ENCODE measurements around the gene CHCHD6.
"Not testable (repeated sequence)": the region's sequence is repeated elsewhere in the genome, so short reads cannot be mapped to it uniquely, and the experiment has no call there.

The CHCHD6 gene

DNA sequence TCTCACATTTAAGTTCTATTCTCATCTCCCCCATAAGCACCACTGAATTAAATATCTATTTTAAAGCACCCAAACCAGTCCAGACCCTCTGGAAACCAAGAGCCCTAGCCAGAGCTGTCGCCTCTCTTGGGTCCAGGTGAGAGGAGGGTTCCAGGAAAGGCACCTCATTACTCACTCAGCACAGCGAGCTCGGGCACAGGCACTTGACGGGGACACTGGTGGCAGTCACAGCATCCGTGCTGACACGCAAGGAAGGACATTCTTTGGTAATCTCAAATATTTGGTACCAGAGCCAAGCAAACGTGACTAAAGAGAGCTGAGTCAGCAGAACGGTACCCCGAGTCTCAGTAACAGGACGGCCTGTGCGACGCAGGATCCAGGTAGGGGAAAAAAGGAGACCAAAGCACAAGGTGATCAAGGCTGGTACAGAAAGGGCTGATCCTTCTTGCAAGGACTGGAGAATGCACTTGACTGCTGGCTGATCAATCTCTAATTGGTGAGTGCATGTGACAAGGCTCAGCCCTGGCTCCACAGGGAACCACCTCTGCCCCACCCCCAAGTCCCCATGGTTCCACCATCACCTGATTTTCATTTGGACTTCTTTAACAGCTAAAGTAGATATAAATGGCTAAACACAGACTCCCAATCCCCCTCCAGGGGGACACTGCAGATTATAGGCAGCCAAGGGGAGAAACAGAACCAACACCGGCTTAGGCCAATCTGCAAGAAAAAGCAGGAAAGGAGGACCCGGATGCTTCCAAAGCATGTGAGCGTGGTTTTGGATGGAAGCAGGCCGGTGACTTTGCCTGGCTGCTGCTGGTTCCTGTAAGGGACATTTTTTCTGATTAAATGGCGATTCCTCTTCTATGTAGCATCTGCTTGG lies 61.4 kb downstream of the CHCHD6 start:
- in situ Hi-C loops (cut with MboI; ENCODE audit: low sequenced_read_pairs), result no loop called here

DNA sequence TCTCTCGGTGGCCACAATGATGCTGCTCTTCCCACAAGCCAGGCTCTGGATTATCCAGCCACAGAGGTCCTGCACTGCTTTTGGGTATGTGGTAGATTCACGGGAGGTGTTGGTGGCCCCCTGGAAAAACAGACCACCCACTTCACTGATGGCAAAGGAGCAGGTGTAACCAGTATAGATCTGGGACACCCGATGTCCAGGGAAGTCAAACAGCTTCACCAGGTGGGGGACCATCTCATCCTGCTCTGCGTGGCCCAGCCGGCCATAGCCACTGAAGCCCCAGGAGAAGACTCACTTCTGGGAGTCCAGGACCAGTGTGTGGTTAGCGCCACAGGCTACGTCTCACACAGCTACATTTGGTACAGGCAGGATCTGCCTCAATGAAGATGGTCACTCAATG lies 62.6 kb downstream of the CHCHD6 start:
- in situ Hi-C loops (cut with MboI; ENCODE audit: low sequenced_read_pairs), result no loop called here

- in situ Hi-C loops (cut with MboI; ENCODE audit: low sequenced_read_pairs), result no loop called here
Observed at GRCh38 chr3:126768903-126769302, 64.9 kb downstream of the CHCHD6 start.

DNA sequence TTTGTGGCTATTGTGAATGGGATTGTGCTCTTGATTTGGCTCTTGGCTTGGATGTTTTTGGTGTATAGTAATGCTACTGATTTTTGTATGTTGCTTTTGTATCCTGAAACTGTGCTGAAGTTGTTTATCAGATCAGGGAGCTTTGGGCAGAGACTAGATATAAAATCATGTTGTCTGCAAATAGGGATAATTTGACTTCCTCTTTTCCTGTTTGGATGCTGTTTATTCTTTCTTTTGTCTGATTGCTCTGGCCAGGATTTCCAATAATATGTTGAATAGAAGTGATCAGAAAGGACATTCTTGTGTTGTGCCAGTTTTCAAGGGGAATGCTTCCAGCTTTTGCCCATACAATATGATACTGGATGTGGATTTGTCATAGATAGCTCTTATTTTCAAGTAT lies 66.1 kb downstream of the CHCHD6 start:
- in situ Hi-C loops (cut with MboI; ENCODE audit: low sequenced_read_pairs), result no loop called here

GRCh38 chr3:126773167-126773566 lies 69.1 kb downstream of the CHCHD6 start:
- in situ Hi-C loops (cut with MboI; ENCODE audit: low sequenced_read_pairs), result no loop called here

GRCh38 chr3:126773783-126774182 lies 69.7 kb downstream of the CHCHD6 start:
- in situ Hi-C loops (cut with MboI; ENCODE audit: low sequenced_read_pairs), result no loop called here

DNA sequence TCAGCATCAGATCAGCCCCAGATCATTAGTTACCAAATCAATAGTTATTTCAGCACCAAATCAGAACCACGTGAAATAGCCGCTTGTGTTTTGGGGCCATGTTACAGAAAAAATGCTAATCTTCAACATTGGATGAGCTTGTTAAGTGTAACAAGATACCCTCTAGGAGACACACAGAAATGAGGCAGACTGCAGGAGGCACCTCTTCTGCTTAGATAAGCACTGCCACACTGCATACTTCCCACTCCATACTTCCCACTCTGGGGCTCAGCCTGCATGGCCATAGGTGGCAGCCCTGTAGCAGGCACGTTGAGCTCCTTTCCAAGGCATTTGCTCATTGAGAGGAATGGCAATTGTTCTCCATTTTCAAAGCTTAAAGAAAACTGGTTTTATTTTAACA lies 73.3 kb downstream of the CHCHD6 start:
- in situ Hi-C loops (cut with MboI; ENCODE audit: low sequenced_read_pairs), result no loop called here

GRCh38 chr3:126780666-126781065 lies 76.6 kb downstream of the CHCHD6 start:
- in situ Hi-C loops (cut with MboI; ENCODE audit: low sequenced_read_pairs), result no loop called here

- in situ Hi-C loops (cut with MboI; ENCODE audit: low sequenced_read_pairs), result no loop called here
Observed at GRCh38 chr3:126781406-126781805, 77.4 kb downstream of the CHCHD6 start.

- in situ Hi-C loops (cut with MboI; ENCODE audit: low sequenced_read_pairs), result no loop called here
Observed at GRCh38 chr3:126781889-126782491, 78.0 kb downstream of the CHCHD6 start.

GRCh38 chr3:126782536-126782935 lies 78.5 kb downstream of the CHCHD6 start:
- in situ Hi-C loops (cut with MboI; ENCODE audit: low sequenced_read_pairs), result no loop called here

DNA sequence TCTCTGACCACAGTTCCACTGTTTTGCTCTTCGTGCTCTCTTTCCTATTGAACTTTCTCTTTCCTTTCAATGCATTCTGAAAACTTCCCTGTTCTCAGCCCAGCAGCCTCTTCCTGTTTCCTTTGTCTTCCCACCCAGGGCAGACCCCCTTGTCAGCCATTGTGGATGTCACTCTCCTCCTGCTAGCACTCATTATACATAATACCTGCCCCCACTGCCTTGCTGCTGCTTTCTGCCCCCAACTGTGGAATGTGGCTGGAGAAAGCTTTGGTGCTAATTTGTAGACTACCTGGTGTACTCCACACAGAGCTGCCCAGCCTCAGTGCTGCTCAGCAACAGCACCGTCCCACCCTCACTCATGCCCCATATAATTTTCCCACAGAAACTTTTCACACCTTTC lies 80.2 kb downstream of the CHCHD6 start:
- in situ Hi-C loops (cut with MboI; ENCODE audit: low sequenced_read_pairs), result no loop called here

GRCh38 chr3:126791320-126791719 lies 87.3 kb downstream of the CHCHD6 start:
- in situ Hi-C loops (cut with MboI; ENCODE audit: low sequenced_read_pairs), result not testable (repeated sequence)

DNA sequence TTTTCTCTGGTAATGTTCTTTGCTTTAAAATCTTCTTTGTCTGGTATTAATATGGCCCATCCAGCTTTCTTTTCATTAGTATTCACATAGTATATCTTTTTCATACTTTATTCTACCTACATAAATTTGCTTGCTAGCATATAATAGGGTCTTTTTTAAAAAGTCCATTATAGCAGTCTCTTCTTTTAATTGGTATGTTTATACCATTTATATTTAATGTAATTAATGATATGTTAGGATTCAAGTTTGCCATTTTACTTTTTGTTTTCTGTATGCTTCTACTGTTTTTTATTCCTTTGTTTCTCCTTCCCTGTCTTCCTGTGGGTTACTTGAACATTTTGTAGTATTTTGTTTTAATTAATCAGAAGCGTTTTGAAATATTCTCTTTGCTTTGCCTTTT lies 89.0 kb downstream of the CHCHD6 start:
- in situ Hi-C loops (cut with MboI; ENCODE audit: low sequenced_read_pairs), result no loop called here

DNA sequence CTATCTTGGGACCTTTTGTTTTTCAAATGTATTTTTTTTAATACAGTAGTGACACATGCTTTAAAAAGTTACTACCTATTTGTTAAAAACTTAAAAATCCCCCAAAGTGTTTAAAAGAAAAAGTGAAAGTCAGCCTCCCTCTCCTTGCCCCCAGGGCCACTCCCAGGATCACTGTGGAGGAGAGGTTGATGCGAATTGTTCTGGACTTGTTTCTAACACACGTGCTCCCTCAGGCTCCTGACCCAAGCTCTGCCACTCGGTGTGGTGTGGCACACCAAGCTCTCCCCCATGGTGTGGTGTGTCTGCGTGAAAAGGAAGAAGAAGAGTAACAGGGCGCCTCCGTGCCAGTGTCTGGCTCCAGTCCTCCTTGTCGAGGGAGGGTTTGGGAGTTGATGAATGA lies 93.5 kb downstream of the CHCHD6 start:
- in situ Hi-C loops (cut with MboI; ENCODE audit: low sequenced_read_pairs), result no loop called here

GRCh38 chr3:126798521-126798920 lies 94.5 kb downstream of the CHCHD6 start:
- in situ Hi-C loops (cut with MboI; ENCODE audit: low sequenced_read_pairs), result no loop called here

DNA sequence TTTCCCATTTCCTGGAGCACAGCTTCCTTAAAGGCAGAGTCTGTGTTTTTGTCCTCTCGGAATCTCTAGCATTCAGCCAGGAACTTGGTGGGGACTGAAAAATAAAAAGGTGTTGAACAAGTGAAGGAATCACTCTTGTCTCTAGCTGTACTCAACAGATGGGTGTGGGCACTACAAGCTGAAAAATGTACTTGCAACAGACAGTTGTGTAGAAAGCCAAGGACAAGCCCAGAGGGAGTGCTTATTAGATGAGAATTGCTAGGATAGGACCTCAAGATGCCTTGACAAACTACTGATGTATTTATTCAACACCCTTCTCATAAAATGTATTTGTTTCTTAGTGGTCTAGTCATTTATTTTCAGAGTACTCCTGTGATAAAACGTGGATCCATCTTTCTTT lies 95.1 kb downstream of the CHCHD6 start:
- in situ Hi-C loops (cut with MboI; ENCODE audit: low sequenced_read_pairs), result no loop called here

DNA sequence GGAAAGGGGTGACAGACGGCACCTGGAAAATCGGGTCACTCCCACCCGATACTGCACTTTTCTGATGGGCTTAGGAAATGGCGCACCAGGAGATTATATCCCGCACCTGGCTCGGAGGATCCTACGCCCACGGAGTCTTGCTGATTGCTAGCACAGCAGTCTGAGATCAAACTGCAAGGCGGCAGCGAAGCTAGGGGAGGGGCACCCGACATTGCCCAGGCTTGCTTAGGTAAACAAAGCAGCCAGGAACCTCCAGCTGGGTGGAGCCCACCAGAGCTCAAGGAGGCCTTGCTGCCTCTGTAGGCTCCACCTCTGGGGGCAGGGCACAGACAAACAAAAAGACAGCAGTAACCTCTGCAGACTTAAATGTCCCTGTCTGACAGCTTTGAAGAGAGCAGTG lies 97.3 kb downstream of the CHCHD6 start:
- in situ Hi-C loops (cut with MboI; ENCODE audit: low sequenced_read_pairs), result not testable (repeated sequence)

GRCh38 chr3:126807795-126808194 lies 103.8 kb downstream of the CHCHD6 start:
- in situ Hi-C loops (cut with MboI; ENCODE audit: low sequenced_read_pairs), result no loop called here

GRCh38 chr3:126811530-126811929 lies 107.5 kb downstream of the CHCHD6 start:
- in situ Hi-C loops (cut with MboI; ENCODE audit: low sequenced_read_pairs), result no loop called here

DNA sequence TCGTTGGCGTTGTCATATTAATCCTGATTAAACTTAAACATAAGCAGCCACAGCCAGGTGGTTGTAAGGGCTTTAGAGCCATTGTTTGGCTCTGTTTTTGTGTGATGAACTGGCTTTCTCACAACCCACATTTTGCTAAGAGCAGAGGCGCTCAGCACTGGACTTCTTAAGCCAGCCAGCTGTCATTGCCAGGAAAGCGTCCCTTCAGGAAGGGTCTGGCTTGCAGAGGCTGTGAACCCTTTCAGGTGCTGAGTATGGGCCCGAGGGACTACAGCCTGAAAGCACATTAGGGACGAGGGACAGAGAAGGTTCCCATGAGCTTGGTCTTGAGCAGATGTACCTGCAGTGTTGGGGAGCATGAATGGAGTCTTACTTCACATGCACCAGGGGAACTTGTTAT lies 112.3 kb downstream of the CHCHD6 start:
- in situ Hi-C loops (cut with MboI; ENCODE audit: low sequenced_read_pairs), result no loop called here

DNA sequence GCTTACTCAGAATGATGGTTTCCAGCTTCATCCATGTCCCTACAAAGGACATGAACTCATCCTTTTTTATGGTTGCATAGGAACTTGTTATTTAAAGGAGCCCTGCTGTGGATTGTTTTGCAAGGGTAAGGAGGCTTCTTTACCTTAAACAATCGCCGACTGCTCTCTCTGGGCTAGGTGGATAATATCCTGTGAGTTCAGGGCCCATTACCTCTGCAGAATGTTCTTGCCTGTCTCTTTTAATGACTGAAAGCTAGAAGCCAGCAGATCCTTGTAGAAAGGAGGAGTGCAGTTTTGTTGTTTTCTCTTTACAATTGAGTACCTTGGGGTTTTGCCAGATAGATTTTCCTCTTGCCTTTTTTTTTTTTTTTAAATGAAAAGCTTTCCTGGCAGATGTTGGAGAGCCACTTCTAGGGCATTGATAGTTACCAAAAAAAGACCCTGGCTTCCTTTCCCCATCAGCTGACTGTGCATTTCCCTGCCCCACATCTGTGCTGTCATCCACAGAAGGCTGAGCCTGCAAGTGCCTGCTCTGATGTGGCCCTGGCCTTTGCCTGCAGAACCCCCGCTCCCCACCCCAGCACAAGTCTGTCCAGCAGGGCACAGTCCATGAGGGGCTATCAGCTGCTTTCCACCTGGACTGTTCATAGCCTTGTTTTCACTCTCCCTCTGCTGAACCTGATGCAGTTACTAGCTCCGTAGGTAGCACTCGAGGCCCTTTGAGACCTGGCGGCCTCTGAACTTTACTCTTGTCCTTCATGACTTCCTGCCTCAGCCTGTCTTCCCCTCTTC lies 113.1 kb downstream of the CHCHD6 start:
- in situ Hi-C loops (cut with MboI; ENCODE audit: low sequenced_read_pairs), result no loop called here
